ENCODE data around the gene ZNF805.
"Not testable (repeated sequence)": the region's sequence is repeated elsewhere in the genome, so short reads cannot be mapped to it uniquely, and the experiment has no call there.

Gene ZNF805

GRCh38 chr19:57269515-57270250 lies 29.3 kb downstream of the ZNF805 start:
- Histone ChIP-seq H3K27me3 (ENCODE audit: insufficient read depth, low read length) (no peaks in the 10 kb centered on the region), H3K36me3 (ENCODE audit: insufficient read depth, low read depth, low read length) (no peaks in the 10 kb centered on the region), H3K9ac (ENCODE audit: low read depth, low read length) (no peak overlapping the region; the same call in 1 of the 2 replicates), H3K27ac (ENCODE audit: low read length) (no peak overlapping the region), H3K4me3 (ENCODE audit: low read length) (no peak overlapping the region), H3K9me3 (ENCODE audit: insufficient read depth, low read depth, low read length) (no peaks in the 10 kb centered on the region), H3K4me1 (ENCODE audit: insufficient read depth, low read length) (no peaks in the 10 kb centered on the region)

- no peaks in the 10 kb centered on the region for H3K36me3 ChIP-seq (ENCODE audit: insufficient read depth, low read depth, low read length)
- H3K9me3 ChIP-seq (ENCODE audit: insufficient read depth, low read depth, low read length) = no peaks in the 10 kb centered on the region
- H3K27ac ChIP-seq (ENCODE audit: low read length) = no peak overlapping the region
These were observed 30.8 kb downstream of the ZNF805 start for GRCh38 chr19:57271280-57271679.

GRCh38 chr19:57273014-57273413 lies 32.6 kb downstream of the ZNF805 start:
- no peak overlapping the region for H3K27ac ChIP-seq (ENCODE audit: low read length)
- H3K9me3 ChIP-seq (ENCODE audit: insufficient read depth, low read depth, low read length) = no peaks in the 10 kb centered on the region
- H3K4me1 ChIP-seq (ENCODE audit: insufficient read depth, low read length) = no peaks in the 10 kb centered on the region
- no peak overlapping the region for H3K4me3 ChIP-seq (ENCODE audit: low read length)
- no peaks in the 10 kb centered on the region for H3K27me3 ChIP-seq (ENCODE audit: insufficient read depth, low read length)
- no peaks in the 10 kb centered on the region for H3K36me3 ChIP-seq (ENCODE audit: insufficient read depth, low read depth, low read length)
- H3K9ac ChIP-seq (ENCODE audit: low read depth, low read length) = no peak overlapping the region

More at GRCh38 chr19:57271280-57271679, 30.8 kb downstream of the ZNF805 start:
- Histone ChIP-seq H3K4me1 (ENCODE audit: insufficient read depth, low read length) (no peaks in the 10 kb centered on the region), H3K9ac (ENCODE audit: low read depth, low read length) (no peak overlapping the region), H3K27me3 (ENCODE audit: insufficient read depth, low read length) (no peaks in the 10 kb centered on the region), H3K4me3 (ENCODE audit: low read length) (no peak overlapping the region)

GRCh38 chr19:57276430-57276829 lies 36.0 kb downstream of the ZNF805 start:
- no peaks in the 10 kb centered on the region for H3K36me3 ChIP-seq (ENCODE audit: insufficient read depth, low read depth, low read length)
- peaks cover 6% of the 10 kb centered on the region; the same call in 1 of the 2 replicates for H3K4me1 ChIP-seq (ENCODE audit: insufficient read depth, low read length)
- H3K9me3 ChIP-seq (ENCODE audit: insufficient read depth, low read depth, low read length) = no peaks in the 10 kb centered on the region
- H3K27ac ChIP-seq (ENCODE audit: low read length) = no peak overlapping the region
- H3K4me3 ChIP-seq (ENCODE audit: low read length) = no peak overlapping the region
- H3K27me3 ChIP-seq (ENCODE audit: insufficient read depth, low read length) = no peaks in the 10 kb centered on the region
- no peak overlapping the region for H3K9ac ChIP-seq (ENCODE audit: low read depth, low read length)

GRCh38 chr19:57278481-57278880 lies 38.0 kb downstream of the ZNF805 start:
- H3K4me3 ChIP-seq (ENCODE audit: low read length); H3K27me3 ChIP-seq (ENCODE audit: insufficient read depth, low read length); H3K9me3 ChIP-seq (ENCODE audit: insufficient read depth, low read depth, low read length); H3K27ac ChIP-seq (ENCODE audit: low read length); H3K36me3 ChIP-seq (ENCODE audit: insufficient read depth, low read depth, low read length); H3K9ac ChIP-seq (ENCODE audit: low read depth, low read length): not testable (repeated sequence)
- H3K4me1 ChIP-seq (ENCODE audit: insufficient read depth, low read length) = peaks cover 11% of the 10 kb centered on the region

GRCh38 chr19:57279418-57280164 lies 39.2 kb downstream of the ZNF805 start:
- peaks cover 11% of the 10 kb centered on the region for H3K4me1 ChIP-seq (ENCODE audit: insufficient read depth, low read length)
- H3K27me3 ChIP-seq (ENCODE audit: insufficient read depth, low read length) = no peaks in the 10 kb centered on the region
- H3K9me3 ChIP-seq (ENCODE audit: insufficient read depth, low read depth, low read length) = no peaks in the 10 kb centered on the region
- peak overlapping the region; percentile 95 for H3K27ac ChIP-seq (ENCODE audit: low read length)
- H3K36me3 ChIP-seq (ENCODE audit: insufficient read depth, low read depth, low read length) = peaks cover 16% of the 10 kb centered on the region
- H3K9ac ChIP-seq (ENCODE audit: low read depth, low read length) = peak overlapping the region; percentile 100
- peak overlapping the region; percentile 100 for H3K4me3 ChIP-seq (ENCODE audit: low read length)

- peaks cover 11% of the 10 kb centered on the region for H3K4me1 ChIP-seq (ENCODE audit: insufficient read depth, low read length)
- peak within 1 kb of the TSS; percentile 100 for H3K4me3 ChIP-seq (ENCODE audit: low read length)
- H3K9ac ChIP-seq (ENCODE audit: low read depth, low read length) = peak within 1 kb of the TSS; percentile 100
- H3K9me3 ChIP-seq (ENCODE audit: insufficient read depth, low read depth, low read length) = no peaks in the 10 kb centered on the region
- H3K36me3 ChIP-seq (ENCODE audit: insufficient read depth, low read depth, low read length) = peaks cover 23% of the 10 kb centered on the region
- H3K27ac ChIP-seq (ENCODE audit: low read length) = peak within 1 kb of the TSS; percentile 95
- no peaks in the 10 kb centered on the region for H3K27me3 ChIP-seq (ENCODE audit: insufficient read depth, low read length)
These were observed 39.9 kb downstream of the ZNF805 start, which contains the start of gene ZNF460 for GRCh38 chr19:57280165-57280961. ZNF460 (plus strand) TSS chr19:57280485; CDS start chr19:57280807, 322 bp downstream.

GRCh38 chr19:57280962-57281400 lies 40.5 kb downstream of the ZNF805 start:
- peak overlapping the region; percentile 100 for H3K9ac ChIP-seq (ENCODE audit: low read depth, low read length)
- no peaks in the 10 kb centered on the region for H3K9me3 ChIP-seq (ENCODE audit: insufficient read depth, low read depth, low read length)
- peak overlapping the region; percentile 83 for H3K27ac ChIP-seq (ENCODE audit: low read length)
- peaks cover 11% of the 10 kb centered on the region for H3K4me1 ChIP-seq (ENCODE audit: insufficient read depth, low read length)
- peak overlapping the region; percentile 100 for H3K4me3 ChIP-seq (ENCODE audit: low read length)
- H3K36me3 ChIP-seq (ENCODE audit: insufficient read depth, low read depth, low read length) = peaks cover 30% of the 10 kb centered on the region
- H3K27me3 ChIP-seq (ENCODE audit: insufficient read depth, low read length) = no peaks in the 10 kb centered on the region

- peaks cover 39% of the 10 kb centered on the region for H3K36me3 ChIP-seq (ENCODE audit: insufficient read depth, low read depth, low read length)
- no peak overlapping the region for H3K27ac ChIP-seq (ENCODE audit: low read length)
- peaks cover 11% of the 10 kb centered on the region for H3K4me1 ChIP-seq (ENCODE audit: insufficient read depth, low read length)
- H3K9ac ChIP-seq (ENCODE audit: low read depth, low read length) = peak overlapping the region; percentile 100; the same call in 1 of the 2 replicates
- no peaks in the 10 kb centered on the region for H3K9me3 ChIP-seq (ENCODE audit: insufficient read depth, low read depth, low read length)
- no peaks in the 10 kb centered on the region for H3K27me3 ChIP-seq (ENCODE audit: insufficient read depth, low read length)
- H3K4me3 ChIP-seq (ENCODE audit: low read length) = peak overlapping the region; percentile 100
These were observed 41.7 kb downstream of the ZNF805 start for GRCh38 chr19:57282011-57282643.

GRCh38 chr19:57288373-57288772 lies 47.9 kb downstream of the ZNF805 start:
- H3K4me1 ChIP-seq (ENCODE audit: insufficient read depth, low read length) = no peaks in the 10 kb centered on the region
- H3K4me3 ChIP-seq (ENCODE audit: low read length) = no peak overlapping the region
- H3K36me3 ChIP-seq (ENCODE audit: insufficient read depth, low read depth, low read length) = peaks cover 93% of the 10 kb centered on the region
- H3K9me3 ChIP-seq (ENCODE audit: insufficient read depth, low read depth, low read length) = no peaks in the 10 kb centered on the region
- H3K27me3 ChIP-seq (ENCODE audit: insufficient read depth, low read length) = no peaks in the 10 kb centered on the region
- no peak overlapping the region for H3K27ac ChIP-seq (ENCODE audit: low read length)
- H3K9ac ChIP-seq (ENCODE audit: low read depth, low read length) = no peak overlapping the region

- Histone ChIP-seq H3K9ac (ENCODE audit: low read depth, low read length) (no peak overlapping the region), H3K27me3 (ENCODE audit: insufficient read depth, low read length) (no peaks in the 10 kb centered on the region), H3K36me3 (ENCODE audit: insufficient read depth, low read depth, low read length) (peaks cover 88% of the 10 kb centered on the region), H3K4me1 (ENCODE audit: insufficient read depth, low read length) (no peaks in the 10 kb centered on the region), H3K27ac (ENCODE audit: low read length) (no peak overlapping the region), H3K4me3 (ENCODE audit: low read length) (no peak overlapping the region), H3K9me3 (ENCODE audit: insufficient read depth, low read depth, low read length) (no peaks in the 10 kb centered on the region)
These were observed 50.5 kb downstream of the ZNF805 start for GRCh38 chr19:57290970-57291369.
